SK-N-SH (cell line): ENCODE measurements around the gene TOR2A.

Source experiments
- CTCF ChIP-seq: fragments of 200-600 bp; sonication (generic); IDR thresholded peaks from 2 replicates; pipeline ENCODE4 v1.6.1; 2017; ENCODE audit warnings: antibody characterized with exemption, mild to moderate bottlenecking, moderate library complexity
- EZH2phosphoT487 ChIP-seq: fragments of 200-600 bp; sonication (generic); IDR thresholded peaks from 2 replicates; pipeline ENCODE4 v1.6.1; 2017; ENCODE audit warnings: low read depth, mixed run types, mild to moderate bottlenecking, antibody characterized with exemption, moderate library complexity, borderline replicate concordance
- GABPA ChIP-seq: IDR thresholded peaks from 2 replicates; pipeline ENCODE4 v1.4.0; 2012; ENCODE audit warnings: low read depth, mild to moderate bottlenecking
- MXI1 ChIP-seq: IDR thresholded peaks from 2 replicates; pipeline ENCODE4 v1.6.1; 2012; ENCODE audit warnings: mild to moderate bottlenecking, low read depth, low read length, improper control_type of control experiment
- POLR2AphosphoS5 ChIP-seq: IDR thresholded peaks from 2 replicates; pipeline ENCODE4 v1.6.1; 2012; ENCODE audit warnings: low read depth, low read length
- RAD21 ChIP-seq: IDR thresholded peaks from 2 replicates; pipeline ENCODE4 v1.6.1; 2012; ENCODE audit warnings: mild to moderate bottlenecking, low read length
- REST ChIP-seq: IDR thresholded peaks from 2 replicates; pipeline ENCODE4 v1.6.1; 2012; ENCODE audit warnings: mild to moderate bottlenecking, low read depth, low read length, moderate library complexity
- RFX5 ChIP-seq: IDR thresholded peaks from 2 replicates; pipeline ENCODE4 v1.6.1; 2012; ENCODE audit warnings: mild to moderate bottlenecking, improper control_type of control experiment, low read length
- SIN3A ChIP-seq: IDR thresholded peaks from 2 replicates; pipeline ENCODE4 v1.6.1; 2012; ENCODE audit warnings: low read depth, mild to moderate bottlenecking, low read length, moderate library complexity, borderline replicate concordance
- TAF1 ChIP-seq: IDR thresholded peaks from 2 replicates; pipeline ENCODE4 v1.6.1; 2012; ENCODE audit warnings: low read depth, mild to moderate bottlenecking, low read length, moderate library complexity, borderline replicate concordance
- TCF12 ChIP-seq: IDR thresholded peaks from 2 replicates; pipeline ENCODE4 v1.4.0; 2012
- USF1 ChIP-seq: IDR thresholded peaks from 2 replicates; pipeline ENCODE4 v1.4.0; 2012; ENCODE audit warnings: low read depth, borderline replicate concordance
- YY1 ChIP-seq: IDR thresholded peaks from 2 replicates; pipeline ENCODE4 v1.4.0; 2012; ENCODE audit warnings: low read depth, mild to moderate bottlenecking
- ZBTB33 ChIP-seq: IDR thresholded peaks from 2 replicates; pipeline ENCODE4 v1.4.0; 2012; ENCODE audit warnings: low read depth, borderline replicate concordance

GRCh38 chr9:127726871-127727270 lies 8.2 kb downstream of the TOR2A start:
- TF ChIP-seq POLR2AphosphoS5 (no peak), CTCF (no peak), RAD21 (no peak), ZBTB33 (no peak), RFX5 (no peak), USF1 (no peak), EZH2phosphoT487 (no peak), TAF1 (no peak), MXI1 (no peak), REST (no peak), SIN3A (no peak), TCF12 (no peak), GABPA (no peak), YY1 (no peak)
